Stimulated activated CD4-positive, alpha-beta T cell treated with anti-CD3 and anti-CD28 coated beads, Interleukin-4, amount 100 ng/mL, for 24 hours (primary cell): ENCODE data around the gene CPNE2.
"Not testable (repeated sequence)": the region's sequence is repeated elsewhere in the genome, so short reads cannot be mapped to it uniquely, and the experiment has no call there.

ENCODE experiments used
- DNase-seq: peaks from one replicate; pipeline ENCODE4 v3.0.0-alpha.2; 2020

CPNE2 gene

GRCh38 chr16:57102888-57103851, 10.8 kb downstream of the CPNE2 start:
- no peak for DNase-seq

GRCh38 chr16:57104706-57105105, 12.3 kb downstream of the CPNE2 start:
- no peak for DNase-seq

- DNase-seq: no peak
These were observed 12.8 kb downstream of the CPNE2 start for GRCh38 chr16:57105184-57105583.

- no peak for DNase-seq
These were observed 14.4 kb downstream of the CPNE2 start for GRCh38 chr16:57106767-57107166.

GRCh38 chr16:57107321-57107922, 15.0 kb downstream of the CPNE2 start:
- DNase-seq: no peak

GRCh38 chr16:57108432-57108831, 16.0 kb downstream of the CPNE2 start:
- no peak for DNase-seq

GRCh38 chr16:57109259-57110105, 17.1 kb downstream of the CPNE2 start:
- not testable (repeated sequence) for DNase-seq

- no peak for DNase-seq
These were observed 18.6 kb downstream of the CPNE2 start for GRCh38 chr16:57110937-57111336.

- DNase-seq: no peak
These were observed 19.0 kb downstream of the CPNE2 start for GRCh38 chr16:57111420-57111819.

GRCh38 chr16:57112403-57113041, 20.1 kb downstream of the CPNE2 start:
- DNase-seq: no peak

GRCh38 chr16:57113042-57113453, 20.7 kb downstream of the CPNE2 start:
- DNase-seq: no peak

GRCh38 chr16:57113664-57114063, 21.3 kb downstream of the CPNE2 start:
- no peak for DNase-seq

GRCh38 chr16:57115168-57115513, 22.8 kb downstream of the CPNE2 start:
- no peak for DNase-seq

- DNase-seq: no peak
These were observed 23.3 kb downstream of the CPNE2 start for GRCh38 chr16:57115514-57116182.

- no peak for DNase-seq
These were observed 26.2 kb downstream of the CPNE2 start for GRCh38 chr16:57118461-57119084.

- DNase-seq: no peak
These were observed 31.0 kb downstream of the CPNE2 start for GRCh38 chr16:57123216-57123973.

GRCh38 chr16:57123974-57124674, 31.7 kb downstream of the CPNE2 start:
- DNase-seq: no peak

GRCh38 chr16:57125376-57125775, 33.0 kb downstream of the CPNE2 start:
- DNase-seq: no peak

- DNase-seq: no peak
These were observed 33.6 kb downstream of the CPNE2 start for GRCh38 chr16:57125969-57126368.

- no peak for DNase-seq
These were observed 34.0 kb downstream of the CPNE2 start for GRCh38 chr16:57126411-57126810.
